Measurements from ENCODE around the gene PLOD1.
"Not testable (repeated sequence)": the region's sequence is repeated elsewhere in the genome, so short reads cannot be mapped to it uniquely, and the experiment has no call there.

- TF ChIP-seq CTCF (conservative IDR thresholded peaks at IDR 0.05; ENCODE audit: low read length); EZH2phosphoT487 (IDR thresholded peaks at IDR 0.05; ENCODE audit: borderline replicate concordance): not testable (repeated sequence)
Measured at GRCh38 chr1:11910914-11911228, 23.6 kb upstream of the PLOD1 start.
